ENCODE measurements around the gene SNRPA. TPM values are rescaled to one million over a fixed set of nuclear protein-coding genes. Genes with fewer than 3 reads are reported as not detected.
"Not testable (repeated sequence)": the region's sequence is repeated elsewhere in the genome, so short reads cannot be mapped to it uniquely, and the experiment has no call there.

SNRPA gene
- polyA plus RNA-seq, 3 donors = 27.9 to 78.3 (median 44.2) TPM

GRCh38 chr19:40732304-40732703 is 18.7 kb upstream of the SNRPA start:
- H3K36me3 ChIP-seq (replicated peaks in 1 of 2; ENCODE audit: control insufficient read depth in 1 of 2, insufficient read depth in 2 of 2, low read length in 2 of 2) = peaks cover 71 to 100% of the 10 kb centered on the region in 2 donors
- H3K4me1 Mint-ChIP-seq; H4K20me1 ChIP-seq (ENCODE audit: insufficient read depth, low read length); intact Hi-C loops (cut with micrococcal nuclease); H3K27ac Mint-ChIP-seq; DNase-seq; H3K4me3 Mint-ChIP-seq; H3K9ac ChIP-seq (ENCODE audit: insufficient read depth, low read length, poor library complexity, severe bottlenecking); H3K4me2 ChIP-seq (replicated peaks; ENCODE audit: extremely low read depth, low read length, poor library complexity, severe bottlenecking); H3K9me3 Mint-ChIP-seq; H3K4me1 ChIP-seq (ENCODE audit: control insufficient read depth in 1 of 2, insufficient read depth in 2 of 2, low read length in 2 of 2); H3K27me3 Mint-ChIP-seq (ENCODE audit: low read depth in 3 of 3); H3K4me3 ChIP-seq (replicated peaks in 1 of 3; ENCODE audit: low read depth in 2 of 3, low read length in 3 of 3); H3K27me3 ChIP-seq (ENCODE audit: control insufficient read depth in 2 of 2, insufficient read depth in 2 of 2, low read length in 2 of 2); H2AFZ ChIP-seq (ENCODE audit: insufficient read depth, low read depth, low read length, poor library complexity, severe bottlenecking); H3K9me3 ChIP-seq (replicated peaks in 1 of 2; ENCODE audit: control insufficient read depth in 1 of 2, insufficient read depth in 1 of 2, low read length in 2 of 2); H3K79me2 ChIP-seq (ENCODE audit: insufficient read depth, low read length); H3K27ac ChIP-seq (ENCODE audit: low read depth in 1 of 2, low read length in 2 of 2): not testable (repeated sequence)
- WGBS (ENCODE audit: insufficient coverage) = 98% methylated on average over 7 of the region's 16 CpGs
- peaks cover 82 to 99% of the 10 kb centered on the region in 2 donors for H3K36me3 Mint-ChIP-seq

GRCh38 chr19:40733149-40733548 is 17.9 kb upstream of the SNRPA start:
- no peak overlapping the region for H2AFZ ChIP-seq (ENCODE audit: insufficient read depth, low read depth, low read length, poor library complexity, severe bottlenecking)
- Mint-ChIP-seq H3K36me3 (peaks cover 80 to 99% of the 10 kb centered on the region in 2 donors), H3K4me3 (no peak overlapping the region), H3K4me1 (no peaks in the 10 kb centered on the region), H3K27me3 (ENCODE audit: low read depth in 3 of 3) (peaks cover 0 to 2% (median 0%) of the 10 kb centered on the region in 3 donors), H3K27ac (no peak overlapping the region), H3K9me3 (peaks cover 0 to 2% (median 0%) of the 10 kb centered on the region in 7 donors)
- H3K27me3 ChIP-seq (ENCODE audit: control insufficient read depth in 2 of 2, insufficient read depth in 2 of 2, low read length in 2 of 2) = no peaks in the 10 kb centered on the region
- intact Hi-C loops (cut with micrococcal nuclease) = no loop called here
- H3K9ac ChIP-seq (ENCODE audit: insufficient read depth, low read length, poor library complexity, severe bottlenecking) = no peak overlapping the region
- WGBS (ENCODE audit: insufficient coverage) = 96% methylated on average over 5 of the region's 13 CpGs
- H3K4me3 ChIP-seq (replicated peaks in 1 of 3; ENCODE audit: low read depth in 2 of 3, low read length in 3 of 3) = no peak overlapping the region
- H3K79me2 ChIP-seq (ENCODE audit: insufficient read depth, low read length) = no peaks in the 10 kb centered on the region
- no peaks in the 10 kb centered on the region for H4K20me1 ChIP-seq (ENCODE audit: insufficient read depth, low read length)
- no peaks in the 10 kb centered on the region for H3K9me3 ChIP-seq (replicated peaks in 1 of 2; ENCODE audit: control insufficient read depth in 1 of 2, insufficient read depth in 1 of 2, low read length in 2 of 2)
- H3K4me2 ChIP-seq (replicated peaks; ENCODE audit: extremely low read depth, low read length, poor library complexity, severe bottlenecking) = no peak overlapping the region
- H3K4me1 ChIP-seq (ENCODE audit: control insufficient read depth in 1 of 2, insufficient read depth in 2 of 2, low read length in 2 of 2) = no peaks in the 10 kb centered on the region
- H3K36me3 ChIP-seq (replicated peaks in 1 of 2; ENCODE audit: control insufficient read depth in 1 of 2, insufficient read depth in 2 of 2, low read length in 2 of 2) = peaks cover 67 to 97% of the 10 kb centered on the region in 2 donors
- no peak for DNase-seq
- no peak for TF ChIP-seq CTCF (IDR thresholded peaks at IDR 0.05)
- H3K27ac ChIP-seq (ENCODE audit: low read depth in 1 of 2, low read length in 2 of 2) = no peak overlapping the region

All from CD14-positive monocyte (primary cell).